Melanocyte of skin (primary cell): ENCODE measurements around the gene NID2. TPM values are rescaled to one million over a fixed set of nuclear protein-coding genes. Genes with fewer than 3 reads are reported as not detected.

Experiments used
- total RNA-seq, 2 donors: library from RNA; depleted of rRNA; stranded (reverse); fragments of >200 nt; gene quantifications; 2 replicates each; pipeline ENCODE4 v1.2.3, GENCODE V29; 2012

Gene NID2
- 1 to 10 TPM; 1.0 to 1.3 TPM for total RNA-seq

GRCh38 chr14:52068615-52069306 lies at the start of gene NID2:
Gene NID2, minus strand, starts transcription at chr14:52069059. Its CDS starts 65 bp downstream, at chr14:52068994.

GRCh38 chr14:51989293-51990234 lies 79.3 kb downstream of the NID2 start, which contains the start of gene RTRAF:
Gene RTRAF, plus strand, starts transcription at chr14:51989546. Its CDS starts 94 bp downstream, at chr14:51989640.

Other genes starting within 250 kb of the NID2 start
- gene GNG2, start 208.4 kb downstream of the NID2 start, total RNA-seq = 10 to 100 TPM; 47.8 to 69.3 TPM
- gene RTRAF, start 79.5 kb downstream of the NID2 start, total RNA-seq = 10 to 100 TPM; 41.6 to 61.6 TPM
- not detected for gene PTGDR, start 198.6 kb upstream of the NID2 start, total RNA-seq
- gene PTGER2, start 245.3 kb upstream of the NID2 start, total RNA-seq = under 1 TPM; under 0.01 to 0.34 TPM